HG03520 (cell line): ENCODE results near the gene DNAH1.
"Not testable (repeated sequence)": the region's sequence is repeated elsewhere in the genome, so short reads cannot be mapped to it uniquely, and the experiment has no call there.

Experiments used
- ATAC-seq: cut with Tn5 transposase; IDR thresholded peaks from one replicate; pipeline ENCODE4 v1.9.1; 2021; ENCODE audit warnings: mild to moderate bottlenecking, moderate library complexity; ENCODE audit not compliant: unreplicated experiment

The DNAH1 gene

DNA sequence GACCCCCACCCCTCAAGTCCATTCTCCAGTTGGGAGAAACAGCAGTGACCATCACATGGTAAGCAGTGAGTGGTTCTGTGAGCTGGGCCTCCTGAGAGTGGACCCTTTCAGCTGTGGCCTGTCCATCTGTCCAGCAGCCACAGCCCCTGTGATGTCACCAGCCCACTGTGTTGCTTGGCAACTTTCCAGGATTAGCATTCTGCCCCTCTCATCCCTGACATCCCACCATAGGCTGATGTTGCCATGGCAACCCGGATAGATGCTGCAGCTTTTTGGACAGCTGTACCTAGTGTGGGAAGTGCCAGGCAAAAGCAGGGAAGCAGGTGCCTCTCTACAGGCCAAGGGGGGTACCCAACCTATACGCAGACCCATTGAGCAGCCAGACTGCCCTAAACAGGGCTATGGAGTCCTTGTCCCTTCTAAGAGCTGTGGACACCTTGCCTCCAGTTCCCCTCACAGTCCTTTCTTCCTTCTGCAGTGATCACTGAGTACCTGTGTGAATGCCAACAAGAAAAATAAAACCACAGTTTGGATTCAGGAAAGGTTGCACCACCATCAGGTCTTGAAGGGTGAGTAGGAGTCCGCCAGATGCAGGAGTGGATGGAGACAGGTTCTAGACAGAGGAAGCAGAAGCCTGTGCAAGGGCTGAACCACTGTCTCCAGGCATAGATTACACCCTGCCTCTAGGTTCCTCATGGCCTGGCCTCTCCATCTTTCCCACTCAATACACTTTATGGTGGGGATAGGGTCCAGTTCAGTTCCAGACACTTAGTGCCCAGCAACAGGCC is at the start of gene DNAH1:
TSS of gene DNAH1 (plus strand) at position 343 of the 788 bp plus-strand sequence. CDS start 6,124 bp downstream, outside the sequence.
- no peak for ATAC-seq

DNA sequence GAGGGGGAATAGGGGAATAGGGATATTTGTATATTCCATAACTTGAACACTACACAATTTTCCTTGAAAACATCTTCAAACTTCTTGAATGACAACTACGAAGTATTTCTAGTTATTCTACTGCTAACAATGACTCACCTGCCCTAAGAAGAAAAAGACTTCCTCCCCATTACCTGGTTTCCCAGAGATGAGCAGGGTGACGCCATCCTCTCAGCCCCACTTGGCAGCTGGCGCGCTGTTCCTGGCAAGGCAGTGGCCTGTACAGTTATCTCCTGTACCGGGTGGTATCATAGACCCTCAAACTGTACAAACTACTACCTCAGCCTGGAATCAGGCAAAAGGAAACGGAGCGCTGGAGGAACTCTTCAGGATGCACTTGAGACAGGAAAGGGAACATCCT is 48.1 kb upstream of the DNAH1 start:
- ATAC-seq: no peak

DNA sequence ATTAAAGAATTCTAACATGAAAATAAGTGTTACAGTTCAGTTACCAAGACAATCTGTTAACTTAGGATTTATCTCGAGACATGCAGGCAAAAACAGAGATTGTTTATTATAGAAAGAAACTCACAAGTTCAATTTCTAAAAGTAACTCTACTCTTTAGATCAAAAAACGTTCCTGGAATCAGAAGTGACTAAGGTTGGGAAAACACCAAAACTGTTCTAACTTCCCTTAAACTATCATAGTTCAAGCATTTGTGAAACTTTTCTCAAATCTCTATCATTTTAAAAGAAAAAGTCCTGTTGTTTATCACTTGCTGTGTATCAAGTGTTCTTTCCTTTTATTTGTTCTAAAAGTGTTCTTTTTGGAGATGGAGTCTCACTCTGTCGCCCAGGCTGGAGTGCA is 46.3 kb upstream of the DNAH1 start:
- ATAC-seq: no peak

DNA sequence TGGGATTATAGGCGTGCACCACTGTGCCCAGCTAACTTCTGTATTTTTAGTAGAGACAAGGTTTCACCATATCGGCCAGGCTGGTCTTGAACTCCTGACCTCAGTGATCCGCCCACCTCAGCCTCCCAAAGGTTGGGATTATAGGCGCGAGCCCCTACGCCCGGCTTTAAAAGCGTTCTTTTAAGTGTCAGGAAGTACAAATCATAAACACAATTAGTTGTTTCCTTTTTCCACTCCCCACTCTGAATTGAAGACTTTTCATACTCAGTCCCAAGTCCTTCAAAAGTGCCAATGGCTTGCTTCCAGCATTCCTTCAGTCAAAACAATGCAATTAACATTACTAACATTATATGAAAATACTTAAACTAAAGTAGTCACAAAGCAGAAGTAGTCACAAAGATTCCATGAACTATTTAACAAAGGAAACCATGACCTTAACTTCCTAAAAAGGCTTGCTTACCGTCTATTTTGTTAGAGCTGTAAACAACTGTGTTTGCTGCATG is 45.8 kb upstream of the DNAH1 start:
- no peak for ATAC-seq

DNA sequence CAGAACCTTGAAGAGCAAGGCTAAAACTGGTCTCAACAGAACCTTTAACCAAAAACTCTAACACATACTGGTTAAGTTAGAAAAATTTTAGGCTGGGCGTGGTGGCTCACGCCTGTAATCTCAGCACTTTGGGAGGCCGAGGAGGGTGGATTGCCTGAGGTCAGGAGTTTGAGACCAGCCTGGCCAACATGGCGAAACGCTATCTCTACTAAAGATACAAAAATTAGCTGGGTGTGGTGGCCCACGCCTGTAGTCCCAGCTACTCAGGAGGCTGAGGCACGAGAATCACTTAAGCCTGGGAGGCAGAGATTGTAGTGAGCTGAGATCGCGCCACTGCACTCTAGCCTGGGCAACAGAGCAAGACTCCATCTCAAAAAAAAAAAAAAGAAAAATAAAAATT is 43.9 kb upstream of the DNAH1 start:
- not testable (repeated sequence) for ATAC-seq

DNA sequence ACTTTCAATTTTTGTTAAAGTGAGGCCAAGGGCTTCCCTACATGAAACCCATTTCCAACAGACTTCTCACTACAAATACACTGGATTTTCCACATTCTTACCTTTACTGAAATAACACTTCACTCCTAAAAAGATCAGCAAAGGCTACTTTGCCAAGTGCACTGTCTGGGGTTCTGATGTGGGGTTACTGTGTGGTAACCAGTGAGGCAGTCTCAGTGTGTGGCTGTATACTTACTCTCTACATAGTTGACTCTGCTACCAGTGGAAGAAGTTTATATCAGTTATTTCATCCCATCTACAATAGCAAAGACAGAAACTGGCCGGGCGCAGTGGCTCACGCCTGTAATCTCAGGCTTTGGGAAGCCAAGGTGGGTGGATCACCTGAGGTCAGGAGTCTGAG is 43.3 kb upstream of the DNAH1 start:
- ATAC-seq: no peak

DNA sequence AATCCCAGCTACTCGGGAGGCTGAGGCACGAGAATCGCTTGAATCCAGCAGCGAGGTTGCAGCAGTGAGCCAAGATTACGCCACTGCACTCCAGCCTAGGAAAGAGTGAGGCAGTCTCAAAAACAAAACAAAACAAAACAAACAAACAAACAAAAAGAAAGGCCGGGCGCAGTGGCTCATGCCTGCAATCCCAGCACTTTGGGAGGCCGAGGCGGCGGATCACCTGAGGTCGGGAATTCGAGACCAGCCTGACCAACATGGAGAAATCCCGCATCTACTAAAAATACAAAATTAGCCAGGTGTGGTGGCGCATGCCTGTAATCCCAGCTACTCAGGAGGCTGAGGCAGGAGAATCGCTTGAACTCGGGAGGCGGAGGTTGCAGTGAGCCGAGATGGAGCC is 41.3 kb upstream of the DNAH1 start:
- not testable (repeated sequence) for ATAC-seq

DNA sequence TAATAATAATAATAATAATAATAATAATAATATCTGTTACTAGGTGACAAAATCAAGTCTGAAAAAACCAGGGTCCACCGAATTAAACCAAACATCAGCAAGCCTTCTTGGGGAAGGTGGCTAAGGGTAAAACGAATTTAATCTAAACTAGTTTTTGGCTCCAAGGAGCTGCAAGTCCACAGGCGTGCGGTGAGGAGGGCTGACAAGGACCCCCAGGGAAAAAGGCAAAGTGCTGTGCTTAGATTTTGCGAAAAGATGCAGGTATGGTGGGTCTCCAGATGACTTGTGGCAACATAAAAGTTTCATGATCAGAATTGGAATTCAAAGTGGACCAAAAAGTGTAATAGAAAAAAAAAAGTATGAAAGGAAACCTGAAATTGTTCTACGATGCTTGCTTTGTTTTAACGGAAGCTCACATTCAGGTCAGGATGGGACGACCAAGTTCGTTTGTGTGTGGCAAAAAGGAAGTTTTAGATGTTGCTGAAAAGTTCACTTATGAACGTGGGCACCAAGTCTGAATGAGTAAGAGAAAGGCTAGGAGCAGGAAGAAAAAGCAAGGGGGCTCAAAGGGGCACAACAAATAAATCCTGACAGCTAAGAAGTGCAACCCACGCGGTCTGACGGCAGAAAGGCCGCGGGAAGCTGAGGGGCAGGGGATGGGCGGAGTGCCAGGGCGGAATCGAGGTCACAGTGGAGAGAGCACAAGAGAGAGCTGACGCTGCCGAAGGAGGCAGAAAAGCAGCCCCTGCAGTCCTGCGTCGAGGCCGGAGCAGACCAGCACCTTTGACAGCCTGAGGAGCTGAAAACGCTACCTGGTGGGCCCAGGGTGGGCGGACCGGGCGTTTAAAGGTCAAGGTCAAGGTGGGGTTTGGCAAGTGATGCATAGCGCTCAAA is 38.8 kb upstream of the DNAH1 start:
- ATAC-seq: no peak

DNA sequence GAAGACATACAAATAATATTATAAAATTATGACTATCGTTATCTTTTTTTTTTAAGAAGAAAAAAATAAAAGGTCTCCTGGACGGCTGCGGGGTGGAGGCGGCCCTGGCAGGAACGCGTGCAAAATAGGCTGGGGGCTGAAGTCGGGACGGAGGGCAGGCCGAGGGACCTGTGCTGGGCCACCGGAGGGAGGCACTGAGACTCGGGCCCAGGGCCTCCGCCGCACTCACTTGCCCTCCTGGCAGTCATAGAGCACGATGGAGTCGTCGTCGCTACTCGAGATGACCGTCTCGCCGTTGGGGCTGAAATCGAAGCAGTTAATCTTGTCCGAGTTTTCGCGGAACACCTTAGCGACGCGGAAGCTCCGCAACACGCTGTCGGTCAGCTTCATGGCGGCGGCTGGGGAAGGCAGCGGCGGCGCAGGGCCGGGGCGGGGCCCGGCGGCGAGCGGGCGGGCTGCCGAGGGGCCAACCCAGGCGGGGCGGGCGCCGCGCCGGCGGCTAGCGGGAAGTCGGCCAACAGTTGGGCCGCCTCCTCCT is 38.1 kb upstream of the DNAH1 start:
- peak; percentile 64 for ATAC-seq

DNA sequence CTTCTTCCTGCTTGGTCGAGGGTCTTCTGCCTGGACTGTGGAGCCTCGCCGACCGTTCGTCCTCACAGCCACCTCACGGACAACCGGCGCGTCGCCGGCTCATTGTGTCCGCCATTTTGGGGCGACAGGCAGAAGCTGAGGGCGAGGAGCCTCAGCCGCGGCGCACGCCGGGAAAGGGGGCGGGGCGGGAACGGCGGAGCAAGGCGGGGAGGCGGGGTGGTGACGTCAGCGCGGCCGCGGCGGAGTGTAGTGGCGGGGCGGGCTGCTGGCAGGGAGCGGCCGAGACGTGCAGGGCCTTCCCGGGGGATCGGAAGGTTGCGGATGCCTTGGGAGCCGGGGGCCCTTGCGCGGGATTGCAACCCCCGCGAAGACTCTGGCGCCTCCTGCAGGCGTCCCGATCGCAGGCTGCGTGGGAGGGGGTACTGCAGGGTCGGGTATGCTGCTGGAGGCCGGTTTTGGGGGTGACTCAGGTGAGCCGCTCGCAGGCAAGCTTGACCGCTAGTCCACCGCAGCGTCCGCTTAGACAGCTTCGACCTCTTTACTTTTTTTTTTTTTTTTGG is 37.5 kb upstream of the DNAH1 start, which contains the start of gene WDR82:
TSS of gene WDR82 (minus strand) at position 140 of the 560 bp plus-strand sequence. CDS start 288 bp downstream, outside the sequence.
- peak; percentile 68 for ATAC-seq

DNA sequence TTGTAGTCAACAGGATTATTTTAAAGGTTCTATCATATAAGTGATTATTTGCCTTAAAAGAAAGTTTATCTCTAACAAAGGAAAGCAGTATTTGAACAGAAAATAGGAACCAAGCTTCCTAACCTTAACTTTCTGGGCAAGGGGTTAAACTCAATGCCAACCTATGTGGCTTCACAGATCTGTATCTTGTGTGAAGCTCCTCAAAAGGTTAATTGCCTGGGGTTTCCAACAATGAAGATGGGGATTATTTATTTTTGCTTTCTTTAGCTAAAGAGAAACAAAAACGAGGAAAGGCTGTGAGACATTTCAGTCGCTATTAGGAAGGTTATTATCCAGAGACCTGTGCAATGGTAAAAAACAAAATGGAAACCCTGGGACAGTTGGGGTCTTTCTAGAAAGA is 36.5 kb upstream of the DNAH1 start:
- ATAC-seq: no peak

DNA sequence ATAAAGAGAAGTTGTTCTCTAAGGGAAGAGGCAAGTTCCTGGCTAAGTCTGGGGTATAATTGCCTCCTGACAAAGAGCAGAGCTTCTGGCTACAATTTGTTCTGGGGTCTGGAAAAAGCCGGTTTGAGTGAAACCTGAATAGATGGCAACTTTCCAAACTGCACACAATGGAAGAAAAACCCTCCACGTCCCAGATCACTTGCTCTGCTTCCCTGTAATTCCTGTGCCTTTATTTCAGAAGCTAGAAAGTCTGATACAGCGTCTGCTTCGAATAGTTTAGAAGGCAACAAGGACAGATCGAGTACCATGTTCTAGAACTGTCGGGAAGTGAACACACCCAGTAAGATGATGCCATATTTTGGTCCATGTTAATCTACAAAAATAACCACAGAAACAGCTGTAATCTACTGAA is 36.1 kb upstream of the DNAH1 start:
- ATAC-seq: no peak

DNA sequence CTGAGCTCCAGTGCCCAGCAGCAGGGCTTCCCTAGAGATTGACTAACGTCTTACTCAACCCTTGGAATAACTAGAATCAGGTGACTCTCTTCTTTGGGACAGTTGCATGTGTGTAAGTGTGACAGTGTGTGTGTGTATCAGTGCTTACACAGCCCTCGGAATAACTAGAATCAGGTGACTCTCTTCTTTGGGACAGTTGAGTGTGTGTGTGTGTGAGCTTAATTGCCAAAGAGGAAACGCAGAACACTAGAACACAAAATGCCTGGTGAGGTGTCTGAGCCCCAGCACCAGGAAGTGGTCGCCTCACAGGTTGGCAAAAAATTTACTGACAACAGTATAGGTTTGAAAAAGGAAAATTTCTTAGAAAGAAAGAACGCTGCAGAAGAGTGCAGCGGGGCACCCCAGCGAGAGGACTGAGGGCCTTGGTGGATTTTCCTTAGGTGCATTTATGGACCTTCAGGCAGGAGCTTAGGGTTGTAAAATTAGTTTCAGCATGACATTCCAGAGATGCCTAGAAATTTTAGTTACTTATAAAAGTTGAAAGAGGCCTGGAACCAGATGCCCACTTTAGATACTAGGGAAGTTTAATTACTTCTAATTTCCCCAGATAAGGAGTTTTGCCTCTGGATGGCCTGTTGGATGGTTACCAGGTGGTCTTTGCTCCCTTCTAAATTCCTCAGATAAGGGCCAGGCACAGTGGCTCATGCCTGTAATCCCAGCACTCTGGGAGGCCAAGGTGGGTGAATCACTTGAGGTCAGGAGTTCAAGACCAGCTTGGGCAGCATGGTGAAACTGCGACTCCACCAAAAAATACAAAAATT is 33.9 kb upstream of the DNAH1 start:
- no peak for ATAC-seq

DNA sequence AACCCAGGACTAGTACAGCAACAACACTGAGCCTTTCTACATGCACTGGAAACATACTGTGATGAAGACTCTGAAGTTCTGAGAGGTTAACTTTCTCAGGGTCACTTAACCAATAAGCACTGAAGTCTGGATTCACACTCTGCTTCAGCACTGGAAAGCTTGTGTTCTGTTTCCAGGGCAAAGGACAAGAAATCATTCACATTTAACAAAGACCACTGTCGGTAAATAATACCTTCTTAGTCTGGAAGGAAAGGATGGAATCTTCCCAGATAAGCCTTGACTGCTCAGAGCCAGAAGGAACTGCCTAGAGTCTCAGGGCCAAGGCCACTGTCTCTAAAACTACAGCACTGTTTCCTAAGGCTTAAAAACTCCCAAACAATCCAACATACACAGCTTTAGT is 32.8 kb upstream of the DNAH1 start:
- ATAC-seq: no peak

DNA sequence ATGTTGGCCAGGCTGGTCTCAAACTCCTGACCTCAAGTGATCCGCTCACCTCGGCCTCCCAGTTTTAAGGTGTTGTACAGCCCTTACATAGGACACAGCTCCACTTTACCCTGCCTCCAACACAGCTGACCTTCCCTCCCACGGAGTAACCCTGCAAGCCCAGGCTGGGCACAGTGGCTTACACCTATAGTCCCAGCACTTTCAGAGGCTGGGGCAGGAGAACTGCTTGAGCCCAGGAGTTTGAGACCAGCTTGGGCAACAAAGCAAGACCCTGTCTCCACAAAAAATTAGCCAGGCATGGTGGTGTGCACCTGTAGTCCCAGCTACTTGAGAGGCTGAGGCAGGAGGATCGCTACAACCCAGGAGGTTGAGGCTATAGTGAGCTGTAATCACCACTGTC is 32.1 kb upstream of the DNAH1 start:
- not testable (repeated sequence) for ATAC-seq

DNA sequence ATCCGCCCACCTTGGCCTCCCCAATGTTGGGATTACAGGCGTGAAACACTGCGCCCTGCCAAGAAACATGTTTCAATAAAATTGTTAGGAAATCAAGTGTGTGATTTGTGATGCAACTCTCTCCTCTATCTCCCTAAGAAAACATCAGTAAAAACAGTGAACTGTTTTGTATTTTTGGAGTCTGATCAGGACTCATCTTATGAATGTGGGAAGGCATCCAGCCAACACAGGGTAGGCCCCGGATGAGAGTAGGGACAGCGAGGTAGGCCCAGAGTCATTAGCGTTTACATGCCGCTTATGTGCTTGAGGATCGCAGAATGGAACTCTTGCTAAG is 29.4 kb upstream of the DNAH1 start:
- no peak for ATAC-seq

DNA sequence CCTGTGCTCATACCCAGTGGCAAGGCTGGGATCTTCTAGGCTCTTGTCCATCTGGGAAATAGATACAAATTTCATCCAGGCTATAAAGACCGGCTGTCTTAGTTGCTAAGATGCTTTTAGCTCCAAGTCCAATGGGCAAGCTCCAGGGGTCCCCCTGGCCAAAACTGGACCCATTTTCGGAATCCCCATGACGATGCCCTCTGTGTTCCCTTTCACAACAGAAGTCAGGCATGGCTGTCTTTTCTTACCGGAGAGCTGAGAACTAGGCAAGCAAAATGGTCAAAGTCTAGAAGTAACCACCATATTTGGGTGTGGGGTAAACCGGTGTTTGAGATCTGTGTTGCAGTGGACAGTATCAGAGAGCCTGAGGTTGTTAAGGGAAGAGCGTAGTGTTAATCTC is 27.4 kb upstream of the DNAH1 start:
- no peak for ATAC-seq

DNA sequence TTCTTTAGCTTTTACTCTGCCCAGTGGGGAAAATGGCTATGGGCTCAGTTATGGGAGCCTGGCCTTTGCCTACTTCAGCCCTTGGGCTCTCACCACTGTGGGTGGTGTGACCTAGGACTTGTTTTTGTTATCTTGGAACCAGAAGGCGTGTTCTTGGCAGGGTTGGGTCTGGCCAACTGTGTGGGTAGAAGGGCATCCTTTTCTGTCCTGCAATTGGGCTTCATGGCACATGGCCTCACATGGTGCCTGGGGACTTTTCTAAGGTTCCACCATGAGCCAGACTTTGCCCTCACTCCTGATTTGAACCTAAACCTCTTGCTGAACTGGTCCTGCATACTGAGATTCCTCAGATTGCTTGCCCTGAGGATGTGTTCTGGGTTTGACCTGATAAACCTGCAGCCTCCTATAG is 26.8 kb upstream of the DNAH1 start:
- ATAC-seq: no peak

DNA sequence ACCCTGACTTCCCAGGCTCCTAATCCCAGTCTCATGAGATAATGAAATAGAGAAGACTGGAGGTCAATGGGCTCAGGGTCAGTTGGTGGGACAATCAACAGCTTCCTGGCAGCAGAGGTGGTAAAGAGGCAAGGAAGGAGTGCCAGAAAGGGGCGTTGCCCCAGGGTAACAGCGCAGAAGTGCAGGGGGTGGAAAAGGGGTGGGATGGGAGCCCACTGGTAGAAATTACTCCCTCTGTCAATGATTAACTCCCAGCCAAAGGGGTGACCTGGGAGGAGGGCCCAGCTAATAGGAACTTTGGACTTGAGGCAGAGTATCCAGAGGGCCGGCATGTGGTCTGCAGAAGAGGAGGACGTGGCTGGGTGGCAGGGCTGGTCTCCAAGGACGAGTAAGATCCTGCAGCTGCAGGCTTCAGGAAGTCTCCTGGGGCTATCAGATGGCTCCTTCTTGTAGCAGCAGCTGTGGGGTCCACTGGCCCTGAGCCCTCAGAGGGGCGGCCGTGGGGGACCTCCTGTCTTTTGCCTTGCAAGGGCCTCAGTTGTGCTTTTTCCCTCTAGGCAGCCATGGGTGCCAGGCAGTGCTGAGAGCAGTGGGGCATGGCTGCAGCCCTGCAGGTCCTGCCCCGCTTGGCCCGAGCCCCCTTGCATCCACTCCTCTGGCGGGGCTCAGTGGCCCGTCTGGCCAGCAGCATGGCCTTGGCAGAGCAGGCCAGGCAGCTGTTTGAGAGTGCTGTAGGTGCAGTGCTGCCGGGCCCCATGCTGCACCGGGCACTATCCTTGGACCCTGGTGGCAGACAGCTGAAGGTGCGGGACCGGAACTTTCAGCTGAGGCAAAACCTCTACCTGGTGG is 26.1 kb upstream of the DNAH1 start:
- no peak for ATAC-seq
